Glutamatergic neuron (in vitro differentiated cells): ENCODE data around the gene KRTAP10-10. TPM values are rescaled to one million over a fixed set of nuclear protein-coding genes. Genes with fewer than 3 reads are reported as not detected.
"Not testable (repeated sequence)": the region's sequence is repeated elsewhere in the genome, so short reads cannot be mapped to it uniquely, and the experiment has no call there.

Experiments used
- DNase-seq: peaks from one replicate; pipeline ENCODE4 v3.0.0; 2022
- H3K27ac Mint-ChIP-seq: one replicate; pipeline ENCODE4 v1.8.0; 2020; ENCODE audit warnings: mild to moderate bottlenecking, mixed read lengths, inconsistent platforms; ENCODE audit not compliant: unreplicated experiment
- H3K27me3 Mint-ChIP-seq: one replicate; pipeline ENCODE4 v1.8.0; 2020; ENCODE audit warnings: mild to moderate bottlenecking, moderate library complexity, mixed read lengths, inconsistent platforms; ENCODE audit not compliant: unreplicated experiment
- H3K36me3 Mint-ChIP-seq: one replicate; pipeline ENCODE4 v1.8.0; 2020; ENCODE audit warnings: mild to moderate bottlenecking, mixed read lengths, inconsistent platforms; ENCODE audit not compliant: unreplicated experiment
- H3K4me1 Mint-ChIP-seq: one replicate; pipeline ENCODE4 v1.8.0; 2020; ENCODE audit warnings: mild to moderate bottlenecking, low read depth, mixed read lengths, inconsistent platforms; ENCODE audit not compliant: unreplicated experiment
- H3K4me3 Mint-ChIP-seq: one replicate; pipeline ENCODE4 v1.8.0; 2020; ENCODE audit warnings: mild to moderate bottlenecking, mixed read lengths, inconsistent platforms; ENCODE audit not compliant: unreplicated experiment
- H3K9me3 Mint-ChIP-seq: one replicate; pipeline ENCODE4 v1.8.0; 2020; ENCODE audit warnings: mild to moderate bottlenecking, moderate library complexity, mixed read lengths, inconsistent platforms; ENCODE audit not compliant: unreplicated experiment
- CTCF ChIP-seq: fragments of 200-600 bp; sonication (generic); IDR thresholded peaks from one replicate; pipeline ENCODE4 v1.5.0; 2021; ENCODE audit not compliant: partially characterized antibody, unreplicated experiment
- total RNA-seq: library from RNA; stranded (reverse); fragmentation: NEBNext Ultra II Directional; extraction: Animal tissue kit (Norgen Biotek cat#: 25700); gene quantifications from one replicate; pipeline ENCODE4 v1.2.1, GENCODE V29; 2021; ENCODE audit not compliant: unreplicated experiment

KRTAP10-10 gene
- total RNA-seq, 1 donor from 2014 or later: not detected

GRCh38 chr21:44628707-44629391 lies 8.3 kb upstream of the KRTAP10-10 start:
- Mint-ChIP-seq H3K4me1 (peaks cover 2% of the 10 kb centered on the region), H3K36me3 (peaks cover 48% of the 10 kb centered on the region), H3K9me3 (peaks cover 21% of the 10 kb centered on the region), H3K27ac (no peak overlapping the region), H3K27me3 (peaks cover 3% of the 10 kb centered on the region), H3K4me3 (no peak overlapping the region)
- no peak for TF ChIP-seq CTCF
- DNase-seq: no peak

GRCh38 chr21:44630440-44630839 lies 6.7 kb upstream of the KRTAP10-10 start:
- Mint-ChIP-seq H3K9me3 (peaks cover 15% of the 10 kb centered on the region), H3K27ac (no peak overlapping the region), H3K4me1 (peaks cover 2% of the 10 kb centered on the region), H3K27me3 (peaks cover 3% of the 10 kb centered on the region), H3K4me3 (no peak overlapping the region), H3K36me3 (peaks cover 35% of the 10 kb centered on the region)
- no peak for TF ChIP-seq CTCF
- DNase-seq: no peak

- Mint-ChIP-seq H3K27ac (no peak overlapping the region), H3K4me3 (no peak overlapping the region), H3K9me3 (peaks cover 15% of the 10 kb centered on the region), H3K27me3 (peaks cover 3% of the 10 kb centered on the region), H3K4me1 (peaks cover 2% of the 10 kb centered on the region), H3K36me3 (peaks cover 35% of the 10 kb centered on the region)
- no peak for DNase-seq
- TF ChIP-seq CTCF: no peak
These were observed 5.1 kb upstream of the KRTAP10-10 start for GRCh38 chr21:44632067-44632466.

- no peak overlapping the region for H3K4me3 Mint-ChIP-seq
- H3K27me3 Mint-ChIP-seq: no peaks in the 10 kb centered on the region
- peaks cover 30% of the 10 kb centered on the region for H3K36me3 Mint-ChIP-seq
- H3K9me3 Mint-ChIP-seq: peaks cover 13% of the 10 kb centered on the region
- TF ChIP-seq CTCF: no peak
- H3K4me1 Mint-ChIP-seq: peaks cover 3% of the 10 kb centered on the region
- no peak for DNase-seq
- H3K27ac Mint-ChIP-seq: no peak overlapping the region
These were observed 743 bp upstream of the KRTAP10-10 start for GRCh38 chr21:44636209-44637017.

- H3K27ac Mint-ChIP-seq: peak overlapping the region; percentile 67
- peaks cover 11% of the 10 kb centered on the region for H3K9me3 Mint-ChIP-seq
- not testable (repeated sequence) for H3K27me3 Mint-ChIP-seq, DNase-seq, H3K4me1 Mint-ChIP-seq
- H3K36me3 Mint-ChIP-seq: peaks cover 22% of the 10 kb centered on the region
- H3K4me3 Mint-ChIP-seq: peak overlapping the region; percentile 64
These were observed 744 bp downstream of the KRTAP10-10 start for GRCh38 chr21:44637851-44638348.

DNA sequence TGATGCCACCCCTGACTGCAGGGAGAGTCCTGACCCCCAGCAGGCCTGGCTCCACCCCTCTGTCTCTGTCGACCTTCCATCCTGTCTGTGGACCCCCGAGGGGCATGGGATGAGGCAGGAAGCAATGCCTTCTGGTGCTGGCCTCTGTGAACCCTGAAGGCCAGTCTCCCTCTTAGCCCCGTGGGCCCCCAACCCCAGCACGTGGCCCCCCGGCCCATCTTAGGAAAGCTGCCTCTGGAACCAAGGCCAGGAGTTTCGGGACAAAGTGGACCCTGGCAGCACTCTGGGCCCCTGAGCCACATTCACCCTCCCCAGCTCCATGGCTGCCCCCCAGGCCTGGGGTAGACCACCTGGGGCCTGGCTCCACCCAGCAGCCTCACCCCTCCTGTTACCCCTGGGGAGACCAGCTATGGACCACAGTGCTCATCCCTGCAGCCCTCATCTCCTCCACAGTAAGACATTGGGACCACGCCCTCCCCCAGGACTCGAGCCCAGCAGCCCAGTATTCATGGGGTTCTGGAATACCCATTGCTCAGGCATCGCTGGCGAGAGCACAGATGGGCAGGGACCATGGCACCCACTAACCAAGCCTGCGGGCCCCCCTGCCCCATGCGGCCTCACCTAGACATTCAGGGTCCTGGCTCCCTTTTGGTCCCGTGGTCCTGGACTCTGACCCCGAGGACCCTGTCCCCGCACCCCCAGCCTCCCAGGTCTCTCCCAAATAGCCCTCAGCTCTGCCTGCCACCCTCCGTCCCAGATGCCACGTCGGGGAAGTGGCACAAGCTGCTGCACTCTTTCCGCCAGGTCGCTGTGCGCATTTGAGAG lies 1.6 kb downstream of the KRTAP10-10 start:
- not testable (repeated sequence) for H3K4me1 Mint-ChIP-seq, H3K4me3 Mint-ChIP-seq, H3K27me3 Mint-ChIP-seq, DNase-seq, H3K9me3 Mint-ChIP-seq, H3K27ac Mint-ChIP-seq
- H3K36me3 Mint-ChIP-seq: peaks cover 16% of the 10 kb centered on the region
